SH-SY5Y (cell line): Measurements from ENCODE around the gene PSMB7.

Experiments
- GATA2 ChIP-seq: IDR thresholded peaks from 2 replicates; pipeline ENCODE4 v1.6.1; 2011; ENCODE audit warnings: mild to moderate bottlenecking, low read depth, low read length
- GATA3 ChIP-seq: IDR thresholded peaks from 2 replicates; pipeline ENCODE4 v1.6.1; 2011; ENCODE audit warnings: low read depth, mild to moderate bottlenecking, low read length, moderate library complexity

- no peak for TF ChIP-seq GATA2
- no peak for TF ChIP-seq GATA3
These were observed 25.5 kb upstream of the PSMB7 start for GRCh38 chr9:124440786-124441185.
